NCI-H1092 treated with DMSO at 0.1 percent for 48 hours (cell line): Measurements from ENCODE around the gene C1QBP.
A peak's percentile ranks its signal among the peaks of the same experiment; 100 is the strongest.
"Not testable (repeated sequence)": the region's sequence is repeated elsewhere in the genome, so short reads cannot be mapped to it uniquely, and the experiment has no call there.

Experiments used
- DNase-seq: peaks from one replicate; lab custom pipeline; 2025; lab: John Stamatoyannopoulos, UW

The C1QBP gene

GRCh38 chr17:5438716-5439445 is at the start of gene C1QBP:
C1QBP (minus strand) TSS chr17:5439155; CDS start chr17:5439073, 82 bp downstream.
- DNase-seq = peak; percentile 77

GRCh38 chr17:5488752-5489151 is 49.8 kb upstream of the C1QBP start:
- no peak for DNase-seq

- peak; percentile 96 for DNase-seq
Observed at GRCh38 chr17:5486206-5487124, 47.5 kb upstream of the C1QBP start, which contains the start of gene MIS12. MIS12 (plus strand) TSS chr17:5486566; CDS start chr17:5488863, 2,297 bp downstream.

- DNase-seq = no peak
Observed at GRCh38 chr17:5485270-5486205, 46.6 kb upstream of the C1QBP start, which contains the start of gene DERL2. DERL2 (minus strand) TSS chr17:5486178; CDS start chr17:5486161, 17 bp downstream.

GRCh38 chr17:5481451-5481850 is 42.5 kb upstream of the C1QBP start:
- DNase-seq = no peak

- DNase-seq = no peak
Observed at GRCh38 chr17:5480962-5481361, 42.0 kb upstream of the C1QBP start.

GRCh38 chr17:5478992-5479391 is 40.0 kb upstream of the C1QBP start:
- no peak for DNase-seq

GRCh38 chr17:5473906-5474305 is 35.0 kb upstream of the C1QBP start:
- DNase-seq = no peak

GRCh38 chr17:5472511-5472910 is 33.6 kb upstream of the C1QBP start:
- DNase-seq = no peak

- peak; percentile 4 for DNase-seq
Observed at GRCh38 chr17:5468075-5468473, 29.1 kb upstream of the C1QBP start.

- DNase-seq = no peak
Observed at GRCh38 chr17:5467416-5467815, 28.5 kb upstream of the C1QBP start.

GRCh38 chr17:5466295-5466694 is 27.3 kb upstream of the C1QBP start:
- no peak for DNase-seq

GRCh38 chr17:5464717-5465507 is 26.0 kb upstream of the C1QBP start:
- no peak for DNase-seq

GRCh38 chr17:5446786-5447185 is 7.8 kb upstream of the C1QBP start:
- no peak for DNase-seq

GRCh38 chr17:5444209-5444608 is 5.3 kb upstream of the C1QBP start:
- no peak for DNase-seq

GRCh38 chr17:5443728-5444127 is 4.8 kb upstream of the C1QBP start:
- DNase-seq = no peak

GRCh38 chr17:5439446-5439764 is 450 bp upstream of the C1QBP start:
- no peak for DNase-seq

- DNase-seq = no peak
Observed at GRCh38 chr17:5437721-5438317, 1.1 kb downstream of the C1QBP start.

GRCh38 chr17:5435781-5436315 is 3.1 kb downstream of the C1QBP start:
- not testable (repeated sequence) for DNase-seq

- no peak for DNase-seq
Observed at GRCh38 chr17:5434984-5435383, 4.0 kb downstream of the C1QBP start.
